ENCODE measurements around the gene KDM4B.

- TF ChIP-seq CTCF (IDR thresholded peaks at IDR 0.05) (no peak), POLR2A (IDR thresholded peaks at IDR 0.05) (no peak), POLR2AphosphoS5 (IDR thresholded peaks at IDR 0.05) (no peak)
Measured at GRCh38 chr19:5051619-5052018, 82.7 kb downstream of the KDM4B start.

Data from transverse colon (tissue), 4 donors.